Gastroesophageal sphincter (tissue), 4 donors: ENCODE measurements around the gene TMEM223. TPM values are rescaled to one million over a fixed set of nuclear protein-coding genes. Genes with fewer than 3 reads are reported as not detected.
A peak's percentile ranks its signal among the peaks of the same experiment; 100 is the strongest.

ENCODE experiments used
- ATAC-seq: fragments of 150-250 bp; one replicate; pipeline ENCODE4 v1.9.1; 2016; ENCODE audit warnings: mild to moderate bottlenecking, moderate library complexity
- H3K27ac ChIP-seq, 4 donors: fragments of 200-600 bp; sonication (generic) in 3 of 4; 1 replicate in 3 of 4; 2 replicates in 1 of 4; pipeline ENCODE4 v1.5.1; 2016 to 2019
- H3K27me3 ChIP-seq: fragments of 200-600 bp; sonication (generic); one replicate; pipeline ENCODE4 v1.5.1; 2019
- H3K36me3 ChIP-seq, 2 donors: fragments of 200-600 bp; sonication (generic); one replicate each; pipeline ENCODE4 v1.5.1; 2019; ENCODE audit warnings: control low read depth in 1 of 2
- H3K4me1 ChIP-seq, 3 donors: fragments of 200-600 bp; sonication (generic); 1 replicate in 2 of 3; 2 replicates in 1 of 3; pipeline ENCODE4 v1.5.1; 2016 to 2019; ENCODE audit warnings: control low read depth in 2 of 3
- H3K4me3 ChIP-seq, 2 donors: fragments of 200-600 bp; sonication (generic); one replicate each; pipeline ENCODE4 v1.5.1; 2019; ENCODE audit warnings: mild to moderate bottlenecking in 1 of 2, moderate library complexity in 1 of 2
- H3K9me3 ChIP-seq, 3 donors: fragments of 200-600 bp; sonication (generic); one replicate each; pipeline ENCODE4 v1.5.1; 2017 to 2019; ENCODE audit warnings: control low read depth in 2 of 3
- EP300 ChIP-seq: sonication (generic); formaldehyde crosslinking; IDR thresholded peaks from one replicate; pipeline ENCODE4 v1.6.1; 2017; ENCODE audit warnings: antibody characterized with exemption, mild to moderate bottlenecking
- POLR2A ChIP-seq, 2 donors: fragments of 450-650 bp; IDR thresholded peaks; one replicate each; pipeline ENCODE4 v1.6.1; 2017; ENCODE audit warnings: antibody characterized with exemption in 2 of 2, mild to moderate bottlenecking in 2 of 2, moderate library complexity in 1 of 2
- POLR2AphosphoS5 ChIP-seq: sonication (generic); formaldehyde crosslinking; IDR thresholded peaks from one replicate; pipeline ENCODE4 v1.6.1; 2017; ENCODE audit warnings: antibody characterized with exemption
- WGBS, 2 donors: methylation state at CpG; one replicate each; pipeline ENCODE4 v1.1.5; 2018; ENCODE audit warnings: low coverage in 1 of 2; 5-methylcytosine and 5-hydroxymethylcytosine counted together
- total RNA-seq, 4 donors: library from RNA; depleted of rRNA; stranded (reverse); fragments of >200 nt; gene quantifications; one replicate each; pipeline ENCODE4 v1.1.0, GENCODE V29; 2016
- TF ChIP-seq, protein P1 (sequence below), 4 experiments: fragments of 200-600 bp in 2 of 4; fragments of 450-650 bp in 2 of 4; sonication (generic) in 1 of 4; IDR thresholded peaks; one replicate each; pipeline ENCODE4 v1.5.1; 2017 to 2019; ENCODE audit warnings: antibody characterized with exemption in 4 of 4, mild to moderate bottlenecking in 2 of 4, moderate library complexity in 2 of 4

The TMEM223 gene
- total RNA-seq, 4 donors from 2014 or later, result 17.0 to 25.8 (median 19.1) TPM

GRCh38 chr11:62788991-62789390, 2.8 kb downstream of the TMEM223 start:
- ATAC-seq, result no peak
- 43 to 51% methylated on average over 1 to 2 of the region's 5 CpGs for WGBS, 2 donors
- H3K27me3 ChIP-seq, result no peaks in the 10 kb centered on the region
- H3K4me3 ChIP-seq, result no peak overlapping the region
- H3K27ac ChIP-seq, result no peak overlapping the region
- H3K4me1 ChIP-seq, result peaks cover 7 to 66% (median 33%) of the 10 kb centered on the region in 3 donors
- no peak for TF ChIP-seq POLR2AphosphoS5
- TF ChIP-seq, protein P1, sequence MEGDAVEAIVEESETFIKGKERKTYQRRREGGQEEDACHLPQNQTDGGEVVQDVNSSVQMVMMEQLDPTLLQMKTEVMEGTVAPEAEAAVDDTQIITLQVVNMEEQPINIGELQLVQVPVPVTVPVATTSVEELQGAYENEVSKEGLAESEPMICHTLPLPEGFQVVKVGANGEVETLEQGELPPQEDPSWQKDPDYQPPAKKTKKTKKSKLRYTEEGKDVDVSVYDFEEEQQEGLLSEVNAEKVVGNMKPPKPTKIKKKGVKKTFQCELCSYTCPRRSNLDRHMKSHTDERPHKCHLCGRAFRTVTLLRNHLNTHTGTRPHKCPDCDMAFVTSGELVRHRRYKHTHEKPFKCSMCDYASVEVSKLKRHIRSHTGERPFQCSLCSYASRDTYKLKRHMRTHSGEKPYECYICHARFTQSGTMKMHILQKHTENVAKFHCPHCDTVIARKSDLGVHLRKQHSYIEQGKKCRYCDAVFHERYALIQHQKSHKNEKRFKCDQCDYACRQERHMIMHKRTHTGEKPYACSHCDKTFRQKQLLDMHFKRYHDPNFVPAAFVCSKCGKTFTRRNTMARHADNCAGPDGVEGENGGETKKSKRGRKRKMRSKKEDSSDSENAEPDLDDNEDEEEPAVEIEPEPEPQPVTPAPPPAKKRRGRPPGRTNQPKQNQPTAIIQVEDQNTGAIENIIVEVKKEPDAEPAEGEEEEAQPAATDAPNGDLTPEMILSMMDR (IDR thresholded peaks at IDR 0.05), result no peak
- TF ChIP-seq POLR2A (IDR thresholded peaks at IDR 0.05), result no peak
- TF ChIP-seq EP300, result no peak
- no peaks in the 10 kb centered on the region for H3K9me3 ChIP-seq
- H3K36me3 ChIP-seq, result peaks cover 0 to 47% of the 10 kb centered on the region in 2 donors

DNA sequence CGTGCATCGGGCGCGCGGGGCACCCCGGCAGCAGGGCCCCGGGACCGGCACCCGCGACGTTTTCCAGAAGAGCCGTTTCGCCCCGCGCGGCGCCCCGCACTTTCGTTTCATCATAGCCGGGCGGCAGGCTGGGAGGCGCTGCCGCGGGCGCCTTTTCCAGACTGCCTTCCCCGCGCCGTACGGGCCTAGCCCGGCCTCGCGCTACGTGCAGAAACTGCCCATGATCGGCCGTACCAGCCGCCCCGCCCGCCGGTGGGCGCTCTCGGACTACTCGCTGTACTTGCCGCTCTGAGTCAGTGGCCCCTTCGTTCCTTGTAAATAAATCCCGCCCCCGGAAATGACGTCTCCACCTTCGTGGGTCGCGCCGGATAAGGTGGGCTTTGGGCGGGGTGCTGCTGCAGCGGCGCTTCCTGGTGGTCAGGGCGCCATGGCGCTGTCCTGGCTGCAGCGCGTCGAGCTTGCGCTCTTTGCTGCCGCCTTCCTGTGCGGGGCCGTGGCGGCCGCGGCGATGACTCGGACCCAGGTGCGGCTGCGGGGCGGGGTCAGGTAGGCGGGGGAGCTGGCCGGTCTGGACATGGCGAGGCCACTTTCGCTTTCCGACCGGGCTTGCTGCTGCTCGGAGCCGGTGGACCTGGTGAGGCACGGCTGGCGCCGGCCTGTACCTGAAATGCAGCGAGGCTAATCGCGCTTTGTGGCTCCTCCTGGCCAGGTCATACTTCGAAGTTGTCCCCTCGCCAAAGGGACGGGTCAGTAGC, 4.6 kb downstream of the TMEM223 start, which contains the start of gene TMEM179B:
Gene TMEM179B, plus strand, starts transcription at position 398 of the 755 bp plus-strand sequence. Its CDS starts 30 bp downstream, at position 428.
- TF ChIP-seq, protein P1 (IDR thresholded peaks at IDR 0.05), result peak in 3 of 4 experiments; percentile 45 to 70 (median 48)
- TF ChIP-seq POLR2AphosphoS5 (peak; percentile 98), EP300 (no peak), POLR2A (IDR thresholded peaks at IDR 0.05) (peak; percentile 96 to 97)
- Histone ChIP-seq H3K27me3 (no peaks in the 10 kb centered on the region), H3K27ac (peak within 1 kb of the TSS; percentile 92 to 100 (median 96)), H3K4me1 (peaks cover 3 to 57% (median 27%) of the 10 kb centered on the region in 3 donors), H3K4me3 (peak within 1 kb of the TSS; percentile 95 to 100), H3K36me3 (peaks cover 0 to 43% of the 10 kb centered on the region in 2 donors), H3K9me3 (no peaks in the 10 kb centered on the region)
- 0% methylated on average over 1 of the region's 88 CpGs; no CpG with 5 or more reads in 1 of the 2 donors for WGBS, 2 donors
- ATAC-seq, result peak; percentile 94

- H3K9me3 ChIP-seq, result no peaks in the 10 kb centered on the region
- H3K4me1 ChIP-seq, result peaks cover 2 to 52% (median 24%) of the 10 kb centered on the region in 3 donors
- WGBS, 2 donors, result 8% methylated on average over 2 of the region's 51 CpGs; no CpG with 5 or more reads in 1 of the 2 donors
- peak; percentile 88 for ATAC-seq
- TF ChIP-seq POLR2AphosphoS5, result peak; percentile 49
- no peak for TF ChIP-seq EP300
- TF ChIP-seq, protein P1 (IDR thresholded peaks at IDR 0.05), result peak; percentile 92 to 99 (median 97)
- no peak for TF ChIP-seq POLR2A (IDR thresholded peaks at IDR 0.05)
- peak overlapping the region; percentile 92 to 100 (median 96) for H3K27ac ChIP-seq
- peak overlapping the region; percentile 95 to 100 for H3K4me3 ChIP-seq
- no peaks in the 10 kb centered on the region for H3K27me3 ChIP-seq
- peaks cover 0 to 48% of the 10 kb centered on the region in 2 donors for H3K36me3 ChIP-seq
These were observed 5.3 kb downstream of the TMEM223 start for GRCh38 chr11:62786318-62787004.

DNA sequence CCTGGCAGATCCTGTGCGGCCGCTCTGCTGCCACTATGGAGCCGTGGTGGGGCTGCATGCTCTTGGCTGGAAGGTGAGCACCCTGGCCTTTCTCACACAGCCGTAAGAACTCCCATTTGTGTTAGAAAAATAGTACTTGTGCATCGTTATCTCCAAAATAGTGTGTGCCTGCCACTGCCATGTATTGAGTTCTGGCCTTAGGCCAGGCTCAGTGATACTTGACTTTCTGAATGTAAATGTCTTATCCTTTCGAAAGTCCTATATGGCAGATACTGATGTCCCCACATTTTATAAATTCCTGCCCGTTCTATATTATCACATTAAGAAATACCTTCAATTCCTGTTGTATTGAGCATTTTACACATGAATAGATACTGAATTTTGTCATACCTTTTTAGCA, 9.1 kb downstream of the TMEM223 start:
- Histone ChIP-seq H3K4me3 (no peak overlapping the region), H3K36me3 (peaks cover 0 to 63% of the 10 kb centered on the region in 2 donors), H3K4me1 (peaks cover 2 to 15% (median 6%) of the 10 kb centered on the region in 3 donors), H3K9me3 (no peaks in the 10 kb centered on the region), H3K27me3 (no peaks in the 10 kb centered on the region), H3K27ac (no peak overlapping the region)
- TF ChIP-seq POLR2A (IDR thresholded peaks at IDR 0.05) (no peak), EP300 (no peak), POLR2AphosphoS5 (no peak)
- TF ChIP-seq, protein P1 (IDR thresholded peaks at IDR 0.05), result no peak
- no peak for ATAC-seq
- 90 to 93% methylated on average over 3 to 5 of the region's 7 CpGs for WGBS, 2 donors
